Prostate gland (tissue), 2 donors: ENCODE measurements around the gene MICAL1.

Experiments
- CTCF ChIP-seq, 4 experiments: fragments of 200-600 bp in 2 of 4; fragments of 450-650 bp in 2 of 4; sonication (generic) in 2 of 4; IDR thresholded peaks; 1 replicate in 3 of 4; 2 replicates in 1 of 4; pipeline ENCODE4 v1.5.1; 2016 to 2019; ENCODE audit warnings: antibody characterized with exemption in 4 of 4, mild to moderate bottlenecking in 2 of 4, moderate library complexity in 2 of 4
- POLR2A ChIP-seq: fragments of 450-650 bp; IDR thresholded peaks from one replicate; pipeline ENCODE4 v1.6.1; 2016; ENCODE audit warnings: antibody characterized with exemption, mild to moderate bottlenecking

GRCh38 chr6:109424946-109425345 is 30.6 kb downstream of the MICAL1 start:
- no peak for TF ChIP-seq POLR2A
- TF ChIP-seq CTCF (IDR thresholded peaks at IDR 0.05), result no peak
